Pericardium fibroblast (primary cell): Measurements from ENCODE around the gene AUH. TPM values are rescaled to one million over a fixed set of nuclear protein-coding genes. Genes with fewer than 3 reads are reported as not detected.

ENCODE experiments used
- total RNA-seq: library from RNA; depleted of rRNA; stranded (reverse); fragments of >200 nt; gene quantifications from 2 replicates; pipeline ENCODE4 v1.2.3, GENCODE V29; 2015

The AUH gene
- total RNA-seq: 18.2 and 20.7 TPM in 2 replicates

GRCh38 chr9:91361291-91362050 is at the start of gene AUH:
TSS of gene AUH (minus strand) at chr9:91361918. CDS start at chr9:91361889, 29 bp downstream.

Other genes starting within 250 kb of the AUH start
- 23.9 and 51.4 TPM in 2 replicates for gene NFIL3, start 61.9 kb upstream of the AUH start, total RNA-seq